SU-DHL-6 (cell line): Measurements from ENCODE around the gene FMN1.

Experiments used
- EZH2phosphoT487 ChIP-seq: fragments of 200-600 bp; sonication (generic), shearing (Covaris generic); conservative IDR thresholded peaks from 2 replicates; pipeline ENCODE4 v1.6.1; 2018; ENCODE audit warnings: mild to moderate bottlenecking, antibody characterized with exemption, low read length, moderate library complexity, mixed read lengths
- TF ChIP-seq, protein P1 (sequence below): fragments of 200-600 bp; sonication (generic); IDR thresholded peaks from one replicate; pipeline ENCODE4 v1.5.1; 2017; ENCODE audit warnings: antibody characterized with exemption, mild to moderate bottlenecking, low read length, moderate library complexity; ENCODE audit not compliant: insufficient read depth, poor library complexity, severe bottlenecking

DNA sequence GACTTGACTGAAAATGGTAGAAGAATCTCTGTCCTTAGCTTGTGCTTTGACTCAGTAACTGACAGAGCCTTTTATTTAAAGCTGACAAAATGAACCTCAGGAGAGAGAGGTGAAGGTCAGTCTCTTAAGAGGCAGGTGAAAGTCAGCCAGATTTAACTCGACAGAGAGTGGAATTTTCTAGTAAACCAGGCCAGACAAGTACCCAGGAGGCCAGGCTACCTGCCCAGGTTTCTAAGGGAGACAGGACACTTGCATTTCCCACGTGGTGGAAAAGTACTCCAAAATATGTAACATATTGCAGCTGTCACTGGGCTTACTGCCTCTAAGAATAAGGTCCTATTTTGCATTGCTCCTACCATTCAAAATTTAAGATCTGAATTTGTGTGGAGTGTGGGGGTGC is 167.9 kb downstream of the FMN1 start:
- TF ChIP-seq, protein P1, sequence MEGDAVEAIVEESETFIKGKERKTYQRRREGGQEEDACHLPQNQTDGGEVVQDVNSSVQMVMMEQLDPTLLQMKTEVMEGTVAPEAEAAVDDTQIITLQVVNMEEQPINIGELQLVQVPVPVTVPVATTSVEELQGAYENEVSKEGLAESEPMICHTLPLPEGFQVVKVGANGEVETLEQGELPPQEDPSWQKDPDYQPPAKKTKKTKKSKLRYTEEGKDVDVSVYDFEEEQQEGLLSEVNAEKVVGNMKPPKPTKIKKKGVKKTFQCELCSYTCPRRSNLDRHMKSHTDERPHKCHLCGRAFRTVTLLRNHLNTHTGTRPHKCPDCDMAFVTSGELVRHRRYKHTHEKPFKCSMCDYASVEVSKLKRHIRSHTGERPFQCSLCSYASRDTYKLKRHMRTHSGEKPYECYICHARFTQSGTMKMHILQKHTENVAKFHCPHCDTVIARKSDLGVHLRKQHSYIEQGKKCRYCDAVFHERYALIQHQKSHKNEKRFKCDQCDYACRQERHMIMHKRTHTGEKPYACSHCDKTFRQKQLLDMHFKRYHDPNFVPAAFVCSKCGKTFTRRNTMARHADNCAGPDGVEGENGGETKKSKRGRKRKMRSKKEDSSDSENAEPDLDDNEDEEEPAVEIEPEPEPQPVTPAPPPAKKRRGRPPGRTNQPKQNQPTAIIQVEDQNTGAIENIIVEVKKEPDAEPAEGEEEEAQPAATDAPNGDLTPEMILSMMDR: no peak
- TF ChIP-seq EZH2phosphoT487: no peak
